Ramos (cell line): ENCODE data around the gene BOC.
"Not testable (repeated sequence)": the region's sequence is repeated elsewhere in the genome, so short reads cannot be mapped to it uniquely, and the experiment has no call there.

Experiments
- in situ Hi-C: fragments of 300-500 bp; cut with MboI; formaldehyde crosslinking; loops from one replicate; pipeline ENCODE4 v1.14.3; 2022; ENCODE audit warnings: low sequenced_read_pairs; ENCODE audit not compliant: unreplicated experiment

BOC gene, protein sequence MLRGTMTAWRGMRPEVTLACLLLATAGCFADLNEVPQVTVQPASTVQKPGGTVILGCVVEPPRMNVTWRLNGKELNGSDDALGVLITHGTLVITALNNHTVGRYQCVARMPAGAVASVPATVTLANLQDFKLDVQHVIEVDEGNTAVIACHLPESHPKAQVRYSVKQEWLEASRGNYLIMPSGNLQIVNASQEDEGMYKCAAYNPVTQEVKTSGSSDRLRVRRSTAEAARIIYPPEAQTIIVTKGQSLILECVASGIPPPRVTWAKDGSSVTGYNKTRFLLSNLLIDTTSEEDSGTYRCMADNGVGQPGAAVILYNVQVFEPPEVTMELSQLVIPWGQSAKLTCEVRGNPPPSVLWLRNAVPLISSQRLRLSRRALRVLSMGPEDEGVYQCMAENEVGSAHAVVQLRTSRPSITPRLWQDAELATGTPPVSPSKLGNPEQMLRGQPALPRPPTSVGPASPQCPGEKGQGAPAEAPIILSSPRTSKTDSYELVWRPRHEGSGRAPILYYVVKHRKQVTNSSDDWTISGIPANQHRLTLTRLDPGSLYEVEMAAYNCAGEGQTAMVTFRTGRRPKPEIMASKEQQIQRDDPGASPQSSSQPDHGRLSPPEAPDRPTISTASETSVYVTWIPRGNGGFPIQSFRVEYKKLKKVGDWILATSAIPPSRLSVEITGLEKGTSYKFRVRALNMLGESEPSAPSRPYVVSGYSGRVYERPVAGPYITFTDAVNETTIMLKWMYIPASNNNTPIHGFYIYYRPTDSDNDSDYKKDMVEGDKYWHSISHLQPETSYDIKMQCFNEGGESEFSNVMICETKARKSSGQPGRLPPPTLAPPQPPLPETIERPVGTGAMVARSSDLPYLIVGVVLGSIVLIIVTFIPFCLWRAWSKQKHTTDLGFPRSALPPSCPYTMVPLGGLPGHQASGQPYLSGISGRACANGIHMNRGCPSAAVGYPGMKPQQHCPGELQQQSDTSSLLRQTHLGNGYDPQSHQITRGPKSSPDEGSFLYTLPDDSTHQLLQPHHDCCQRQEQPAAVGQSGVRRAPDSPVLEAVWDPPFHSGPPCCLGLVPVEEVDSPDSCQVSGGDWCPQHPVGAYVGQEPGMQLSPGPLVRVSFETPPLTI

DNA sequence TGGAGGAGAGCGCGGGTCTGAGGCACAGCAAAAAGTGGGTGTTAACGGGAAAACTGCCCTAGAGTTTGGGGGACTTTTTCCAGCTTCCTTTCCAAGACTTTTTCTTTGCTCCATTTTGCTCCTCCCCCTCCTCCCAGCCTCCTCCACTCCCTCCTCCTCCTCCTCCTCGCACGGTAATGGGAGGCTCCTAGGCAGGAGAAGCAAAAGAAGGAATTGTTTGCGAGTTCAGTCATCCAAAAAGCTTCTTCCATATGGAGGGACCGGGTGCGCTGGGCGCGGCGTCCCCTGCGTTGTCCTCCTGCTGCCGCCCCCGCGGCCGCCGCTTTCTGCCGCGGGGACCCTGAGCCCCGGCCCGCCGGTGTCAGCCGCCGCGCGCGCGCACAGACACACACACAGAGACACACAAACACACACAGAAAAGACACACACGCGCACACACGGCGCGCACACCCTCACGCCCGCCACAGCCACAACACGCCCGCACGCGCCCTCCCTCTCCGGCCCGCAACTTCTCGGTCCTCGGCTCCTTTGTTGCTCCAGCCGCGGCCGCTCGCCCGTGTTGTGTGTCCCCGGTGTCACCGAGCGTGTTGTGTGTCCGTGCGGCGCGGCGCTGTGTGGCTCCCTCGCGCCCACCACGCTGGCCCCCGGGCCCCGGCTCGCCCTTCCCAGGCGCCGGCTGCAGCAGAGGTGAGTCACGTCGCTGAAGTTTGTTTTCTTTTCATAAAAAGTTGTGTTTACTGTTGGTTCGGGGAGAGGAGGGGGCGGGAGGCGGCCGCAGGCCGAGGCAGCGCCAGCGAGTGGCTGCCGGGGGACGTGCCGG is at the start of gene BOC:
Gene BOC (plus strand): TSS at position 228 of the 820 bp plus-strand sequence. CDS start 38,246 bp downstream, outside the sequence.
- in situ Hi-C loops, result no loop called here

DNA sequence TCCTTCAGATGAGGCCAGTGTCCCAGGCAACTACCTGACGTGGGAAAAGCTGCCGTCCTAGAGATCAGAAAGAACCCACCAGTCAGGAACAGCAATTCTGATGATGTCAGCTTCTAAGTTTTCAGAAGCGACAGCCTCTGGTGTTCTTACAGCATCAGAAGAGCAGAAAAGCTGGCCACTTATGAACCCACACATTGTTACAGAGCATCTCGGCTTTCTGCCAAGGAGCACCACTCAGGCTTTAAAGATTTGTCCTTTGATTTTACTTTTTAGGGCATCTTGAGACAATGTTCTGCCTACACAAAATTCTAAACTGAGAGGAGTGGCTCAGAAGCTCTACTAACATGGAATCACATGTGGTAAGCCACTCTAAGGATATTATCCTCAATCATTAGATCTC is 49.7 kb upstream of the BOC start:
- in situ Hi-C loops, result no loop called here

DNA sequence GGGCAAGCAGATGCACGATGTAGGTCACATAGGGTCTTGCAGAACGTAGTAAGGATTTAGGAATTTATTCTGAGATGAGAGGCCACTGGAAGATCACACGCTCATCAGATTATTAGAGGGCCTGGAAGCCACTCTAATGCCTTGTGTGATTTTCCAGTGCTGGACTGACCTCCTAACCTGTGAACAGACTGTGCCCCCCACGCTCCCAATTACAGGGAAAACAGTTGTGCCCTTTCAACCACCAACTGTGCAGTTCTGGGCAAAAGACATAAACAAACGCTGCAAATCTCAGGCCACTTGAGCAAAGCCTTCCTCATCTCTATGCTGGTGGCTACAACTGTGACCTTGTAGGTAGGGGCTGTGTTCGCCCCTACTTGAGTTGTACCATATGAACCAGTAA is 48.2 kb upstream of the BOC start:
- in situ Hi-C loops, result no loop called here

DNA sequence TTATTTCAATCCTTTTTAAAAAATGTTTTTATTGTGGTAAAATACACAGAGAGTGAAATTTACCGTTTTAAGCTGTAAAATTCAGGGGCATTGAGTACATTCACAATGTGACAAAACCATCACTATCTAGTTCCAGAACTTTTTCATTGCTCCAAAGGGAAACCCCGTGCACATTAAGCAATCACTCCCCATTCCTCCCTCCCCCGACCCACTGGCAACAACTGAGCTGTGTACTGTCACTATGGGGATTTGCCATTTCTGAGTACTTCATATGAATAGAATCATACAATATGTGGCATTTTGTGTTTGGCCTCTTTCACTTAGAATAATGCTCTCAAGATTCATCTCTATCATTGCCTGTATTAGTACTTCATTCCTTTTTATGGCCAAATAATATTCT is 45.5 kb upstream of the BOC start:
- in situ Hi-C loops, result no loop called here

DNA sequence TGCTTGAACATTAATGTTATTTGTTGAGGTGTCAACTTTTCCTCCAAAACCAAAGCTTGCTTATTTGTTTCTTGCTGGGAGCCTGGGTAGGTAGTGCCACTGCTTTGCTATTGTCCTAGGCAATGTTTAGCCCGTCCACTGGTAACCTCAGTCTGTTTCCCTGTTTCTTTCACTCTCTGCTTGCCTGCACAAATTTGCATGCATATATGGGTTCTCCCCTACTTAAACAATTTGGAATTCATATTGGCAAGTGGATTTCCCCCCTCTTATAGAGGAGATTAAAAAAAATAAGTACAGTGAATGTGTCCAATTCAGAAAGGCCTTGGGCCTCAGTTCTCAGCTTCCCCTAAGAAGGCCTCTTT is 45.0 kb upstream of the BOC start:
- in situ Hi-C loops, result no loop called here

DNA sequence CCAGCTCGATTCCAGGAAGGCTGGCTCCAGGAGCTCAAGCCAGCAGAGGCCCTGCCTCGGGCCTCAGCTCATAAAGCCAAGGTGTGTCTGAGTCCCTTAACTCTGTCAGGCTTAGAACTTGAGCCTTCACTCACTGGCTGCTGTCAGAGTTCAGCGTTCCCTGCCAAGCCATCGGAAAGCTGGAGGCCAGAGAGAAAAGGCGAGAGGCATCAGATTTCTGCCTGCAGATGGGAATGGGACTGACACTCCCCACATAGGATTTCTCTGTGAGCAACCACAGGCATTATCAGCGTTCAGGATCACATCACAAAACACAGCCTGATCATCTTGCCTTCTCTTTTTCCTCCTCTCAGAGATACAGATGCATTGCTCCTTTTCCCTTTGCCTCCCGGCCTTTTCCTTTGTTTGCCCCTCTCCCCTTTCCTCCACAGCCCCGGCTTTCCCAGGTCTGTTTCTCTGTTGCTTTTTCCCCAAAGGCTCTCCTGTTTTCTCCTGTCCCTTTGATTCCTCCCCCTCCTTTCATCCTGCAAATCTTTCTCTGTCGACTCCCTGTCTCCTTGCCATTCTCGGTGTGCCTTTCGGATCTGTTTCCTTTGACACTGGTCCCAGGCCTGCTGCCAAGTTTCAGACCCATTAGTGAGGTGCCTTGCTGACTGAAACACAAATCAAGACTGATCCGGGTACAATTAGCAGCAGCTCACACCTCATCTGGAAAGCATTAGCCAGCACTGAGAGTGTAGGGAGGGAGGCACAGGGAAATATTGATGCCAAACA is 44.5 kb upstream of the BOC start:
- in situ Hi-C loops, result no loop called here

DNA sequence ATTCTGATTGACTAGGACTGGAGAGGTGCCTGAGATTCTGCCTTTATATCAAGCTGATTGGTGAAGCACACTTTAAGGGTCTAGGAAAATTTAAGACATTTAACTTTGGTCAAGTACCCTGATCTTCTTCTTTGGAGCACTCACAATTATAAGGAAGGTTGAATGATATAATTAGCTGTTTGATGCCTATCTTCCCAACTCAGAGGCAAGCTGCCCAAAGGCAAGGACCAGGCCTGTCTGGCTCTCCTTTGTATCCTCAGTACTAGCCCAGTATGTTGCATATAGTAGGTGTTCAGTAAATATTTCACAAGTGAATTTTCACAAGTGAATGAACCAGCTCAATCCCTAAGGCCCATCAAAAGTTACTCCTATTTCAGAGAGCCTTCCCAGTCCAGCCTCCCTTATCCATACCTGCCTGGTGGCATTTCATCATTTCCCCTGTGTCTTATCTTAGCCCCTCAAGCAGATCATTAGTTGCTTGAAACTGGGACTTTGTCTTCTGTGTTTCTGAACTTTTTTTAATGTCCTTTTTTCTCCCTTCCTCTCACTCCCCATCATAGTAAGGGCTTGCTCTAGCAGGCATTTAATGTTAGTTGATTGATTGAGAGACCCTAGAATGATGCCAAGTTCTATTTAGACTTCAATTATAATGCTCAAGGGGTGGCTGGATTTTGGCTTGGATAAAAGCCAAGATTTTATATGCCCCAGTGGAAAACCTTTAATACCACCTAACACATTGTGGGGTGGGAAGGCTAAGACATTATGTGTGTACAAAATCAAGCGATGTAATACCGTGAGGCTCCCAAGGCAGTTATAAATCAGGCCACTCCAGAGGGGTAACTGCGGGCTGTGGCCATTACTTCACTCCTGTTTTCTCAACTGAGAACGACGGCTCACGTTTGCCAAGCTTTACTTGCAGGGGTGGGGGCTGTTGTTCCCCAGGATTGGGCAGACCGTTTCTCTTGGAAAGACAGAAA is 43.2 kb upstream of the BOC start:
- in situ Hi-C loops, result no loop called here

DNA sequence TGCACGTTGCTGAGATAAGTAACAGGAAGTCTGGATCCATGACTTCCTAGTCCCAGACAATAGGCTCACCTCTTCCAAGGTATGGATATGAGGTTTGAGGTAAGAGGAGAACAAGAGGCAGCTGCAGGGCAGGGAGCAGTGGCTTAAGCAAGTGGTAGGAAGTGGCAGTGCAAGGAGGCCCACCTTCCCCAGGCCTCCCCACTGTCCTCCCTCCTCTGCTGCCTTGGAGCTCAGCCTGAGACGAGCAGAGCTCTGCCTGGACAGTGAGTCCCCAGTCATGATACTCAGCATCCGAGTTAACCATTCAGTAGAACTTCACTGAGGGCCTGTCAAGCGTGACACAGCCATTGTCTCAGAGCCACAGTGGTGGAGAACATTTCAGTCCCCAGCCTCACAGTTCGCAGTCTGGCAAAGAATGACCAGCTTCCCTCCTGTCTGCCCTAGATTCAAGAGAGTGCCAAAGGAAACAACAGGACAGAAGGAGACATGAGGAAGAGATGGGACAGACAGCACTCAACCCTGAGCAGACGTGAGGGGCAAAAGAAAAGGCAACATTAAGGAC is 41.4 kb upstream of the BOC start:
- in situ Hi-C loops, result no loop called here

DNA sequence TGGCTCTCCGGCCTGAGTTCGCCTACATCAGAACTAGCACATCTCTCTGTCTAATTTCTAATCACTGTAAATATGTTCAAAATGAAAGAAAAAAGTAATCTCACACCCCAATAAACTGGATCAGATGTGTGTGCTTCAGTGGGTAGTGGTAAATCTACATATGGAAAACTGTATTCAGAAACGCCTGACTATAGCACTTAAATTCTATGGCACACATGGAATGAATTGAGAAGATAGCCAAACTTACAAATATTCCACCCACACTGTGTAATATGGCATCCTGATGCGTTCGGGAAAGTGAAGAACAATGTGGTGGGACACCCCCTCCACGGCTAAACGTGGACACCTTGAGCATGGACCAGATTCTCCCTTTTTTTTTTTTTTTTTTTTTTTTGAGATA is 40.6 kb upstream of the BOC start:
- in situ Hi-C loops, result no loop called here

DNA sequence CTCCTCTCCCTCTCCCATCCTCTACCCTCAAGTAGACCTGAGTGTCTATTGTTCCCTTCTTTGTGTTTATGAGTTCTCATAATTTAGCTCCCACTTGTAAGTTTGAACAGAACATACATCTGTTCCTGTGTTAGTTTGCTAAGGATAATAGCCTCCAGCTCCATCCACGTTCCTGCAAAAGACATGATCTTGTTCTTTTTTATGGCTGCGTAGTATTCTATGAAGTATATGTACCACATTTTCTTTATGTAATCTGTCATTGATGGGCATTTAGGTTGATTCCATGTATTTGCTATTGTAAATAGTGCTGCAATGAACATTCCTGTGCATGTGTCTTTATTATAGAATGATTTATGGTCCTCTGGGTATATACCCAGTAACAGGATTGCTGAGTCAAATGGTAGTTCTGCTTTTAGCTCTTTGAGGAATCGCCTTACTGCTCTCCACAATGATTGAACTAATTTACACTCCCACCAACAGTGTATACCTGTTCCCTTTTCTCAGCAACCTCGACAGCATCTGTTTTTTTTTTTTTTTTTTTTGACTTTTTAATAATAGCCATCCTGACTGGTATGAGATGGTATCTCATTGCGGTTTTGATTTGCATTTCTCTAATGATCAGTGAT is 39.6 kb upstream of the BOC start:
- in situ Hi-C loops, result not testable (repeated sequence)

DNA sequence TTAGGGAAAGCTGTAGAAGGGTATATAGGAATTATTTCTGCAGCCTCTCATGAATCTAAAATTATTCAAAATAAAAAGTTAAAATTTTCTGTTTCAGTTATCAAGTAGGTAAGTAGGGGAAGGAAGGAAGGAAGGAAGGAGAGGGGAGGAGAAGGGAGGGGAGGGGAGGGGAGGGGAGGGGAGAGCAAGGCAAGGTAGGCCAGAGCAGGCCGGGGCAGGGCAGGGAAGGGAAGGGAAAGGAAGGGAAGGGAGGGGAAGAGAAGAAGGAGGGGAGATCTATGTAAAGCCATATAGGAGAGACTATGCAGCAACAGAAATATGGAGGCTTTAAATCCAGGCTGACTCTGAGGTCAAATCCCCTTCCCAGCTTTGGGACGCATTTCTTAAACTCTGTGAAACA is 38.3 kb upstream of the BOC start:
- in situ Hi-C loops, result no loop called here

DNA sequence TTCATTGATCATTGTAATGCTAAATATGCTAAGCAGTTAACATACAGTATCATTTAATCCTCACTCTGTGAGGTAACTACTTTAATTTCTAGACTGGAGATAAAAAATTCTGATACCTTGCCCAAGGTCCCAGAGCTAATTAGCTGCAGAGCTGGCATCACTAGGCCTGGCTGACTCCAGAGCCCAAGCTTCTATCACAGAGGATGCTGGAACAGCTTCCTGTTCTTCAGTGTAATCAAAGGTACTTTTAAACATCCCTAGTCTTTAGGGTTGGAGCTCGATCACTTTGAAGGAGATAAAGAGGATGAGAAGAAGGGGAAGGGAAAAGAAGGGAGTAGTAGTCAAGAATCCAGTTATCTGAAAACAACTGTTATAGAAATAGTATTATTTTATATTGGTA is 37.1 kb upstream of the BOC start:
- in situ Hi-C loops, result no loop called here

DNA sequence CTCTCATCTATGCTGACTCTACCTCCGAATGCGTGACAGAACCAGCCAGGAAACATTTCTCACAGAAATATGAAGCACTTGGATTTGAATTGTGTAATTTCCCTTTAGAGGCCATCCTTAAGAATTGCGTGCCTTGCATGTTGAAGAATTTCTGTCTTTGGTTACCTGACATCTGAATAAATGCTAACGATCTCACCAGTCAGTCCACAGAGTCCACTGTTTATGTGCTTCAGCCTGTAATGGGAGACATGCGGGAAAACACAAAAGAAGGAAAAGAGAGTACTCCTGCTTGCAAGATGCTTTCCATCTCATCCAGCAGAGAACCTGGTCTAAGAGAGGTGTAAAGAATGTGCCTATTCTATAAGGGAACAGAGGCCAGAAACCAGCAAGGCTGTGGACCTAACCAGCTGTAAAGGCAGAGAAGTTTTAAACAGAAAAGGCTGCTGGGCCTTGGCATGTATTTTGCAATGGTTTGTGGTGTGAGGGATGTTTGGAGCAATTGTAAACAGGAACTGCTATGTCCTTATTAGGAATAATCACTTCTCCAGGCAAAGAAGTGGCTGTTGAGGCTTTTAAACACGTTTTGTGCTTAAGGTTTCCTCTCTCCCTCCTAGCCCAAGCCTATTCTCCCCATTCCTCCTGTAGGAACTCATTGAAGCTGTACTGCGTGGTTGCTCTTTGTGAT is 36.4 kb upstream of the BOC start:
- in situ Hi-C loops, result no loop called here

DNA sequence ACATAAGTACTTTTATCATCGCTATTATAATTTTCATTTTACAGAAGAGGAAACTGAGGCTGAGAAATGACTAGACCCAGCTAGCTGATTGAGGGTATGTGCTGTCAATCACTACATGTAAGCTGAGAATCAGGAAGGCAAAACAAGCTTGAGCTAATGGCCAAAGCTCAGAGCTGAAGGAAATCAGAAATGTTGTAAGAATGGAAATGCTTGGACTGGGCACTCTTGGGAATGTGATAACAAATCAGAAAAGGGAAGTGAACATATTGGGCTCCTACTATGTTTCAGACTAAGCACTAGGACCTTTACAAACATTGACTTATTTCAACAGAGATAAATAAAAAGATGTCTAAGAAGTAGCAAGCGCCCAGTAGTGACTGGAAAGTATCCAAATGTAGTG is 33.8 kb upstream of the BOC start:
- in situ Hi-C loops, result no loop called here

DNA sequence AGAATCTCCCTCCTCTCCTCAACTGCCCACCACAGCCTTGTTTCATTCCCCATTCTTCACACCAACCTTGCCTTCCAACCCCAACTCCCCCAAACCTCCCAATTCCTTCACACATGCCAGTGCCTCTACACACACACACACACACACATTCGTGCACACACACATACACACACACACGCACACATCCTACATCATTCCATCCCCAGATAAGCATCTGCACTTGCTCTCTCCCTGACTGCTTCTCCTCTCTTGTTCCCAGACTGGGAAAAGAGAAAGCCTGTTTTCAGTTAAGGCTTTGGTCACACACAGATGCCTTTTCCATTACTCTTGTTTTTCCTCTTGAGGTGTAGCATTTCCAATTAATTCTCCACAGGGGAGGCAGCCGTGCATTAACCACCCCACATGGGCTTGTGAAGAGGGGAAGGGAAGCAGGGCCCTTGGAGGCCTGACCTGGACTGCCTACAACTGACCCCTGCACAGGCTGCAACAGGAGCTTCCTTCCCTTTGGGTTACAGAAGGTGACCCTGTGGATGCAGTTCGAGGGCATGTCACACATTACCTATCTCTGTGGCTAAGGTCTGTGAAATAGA is 32.0 kb upstream of the BOC start:
- in situ Hi-C loops, result no loop called here

DNA sequence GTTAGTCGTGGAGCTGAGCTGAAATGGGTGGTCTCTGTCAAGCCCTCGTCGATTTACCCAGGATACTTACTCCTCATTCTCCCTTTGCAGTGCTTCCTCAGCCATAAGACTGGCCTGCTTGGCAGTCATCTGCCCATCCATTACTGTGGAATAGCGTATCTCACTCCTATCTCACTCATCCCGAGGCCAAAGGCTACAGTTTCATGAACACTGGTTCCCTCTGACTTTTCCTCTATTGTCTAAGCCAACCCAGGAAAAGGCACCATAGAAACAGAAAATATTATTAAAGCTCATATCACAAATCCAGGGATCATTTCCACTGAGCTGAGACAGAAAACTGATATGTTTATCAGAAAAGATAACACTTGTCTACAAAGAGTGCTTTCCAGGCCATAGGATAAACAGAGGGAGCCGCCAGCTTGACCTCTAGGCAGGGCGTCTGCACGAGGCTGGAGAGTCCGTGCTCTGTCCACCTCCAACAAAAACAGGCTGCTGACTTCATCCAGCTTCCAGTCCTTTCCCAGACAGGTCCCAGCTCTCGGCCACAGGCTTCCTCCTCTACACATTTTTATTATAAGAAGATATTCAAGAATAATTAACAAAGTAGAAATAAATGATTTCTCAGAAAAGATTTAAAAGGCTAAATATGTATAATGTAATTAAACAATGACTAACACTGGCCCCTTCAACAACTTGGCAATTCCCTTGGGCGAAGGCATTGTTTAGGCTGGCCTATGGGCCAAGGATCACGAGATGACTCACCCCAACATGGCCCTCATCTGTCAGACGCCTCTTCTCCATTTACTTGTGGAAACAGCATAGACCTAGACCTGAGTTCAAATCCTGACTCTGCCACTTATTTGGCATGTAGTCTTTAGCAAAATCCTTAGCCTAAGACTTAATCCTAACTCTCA is 27.4 kb upstream of the BOC start:
- in situ Hi-C loops, result no loop called here
